Measurements from ENCODE around the gene ARAP3.

Gene ARAP3

GRCh38 chr5:141609044-141609443 is 73.0 kb downstream of the ARAP3 start:
- no peak for DNase-seq

GRCh38 chr5:141608557-141608956 is 73.5 kb downstream of the ARAP3 start:
- DNase-seq, result no peak

GRCh38 chr5:141608046-141608445 is 74.0 kb downstream of the ARAP3 start:
- no peak for DNase-seq

GRCh38 chr5:141605523-141606277 is 76.3 kb downstream of the ARAP3 start:
- peak; percentile 51 for DNase-seq

GRCh38 chr5:141603923-141604717 is 77.9 kb downstream of the ARAP3 start:
- DNase-seq, result no peak

Measured in activated CD4-positive, alpha-beta T cell treated with anti-CD3 and anti-CD28 coated beads, Interleukin-2, amount 50 U/mL, for 4 hours (primary cell).